Retina (tissue), 1 donor: ENCODE data around the gene PFKL.
"Not testable (repeated sequence)": the region's sequence is repeated elsewhere in the genome, so short reads cannot be mapped to it uniquely, and the experiment has no call there.

Experiments used
- DNase-seq: peaks from one replicate; pipeline ENCODE4 v3.0.0-alpha.2; 2016

PFKL gene

GRCh38 chr21:44329971-44330681, 30.3 kb downstream of the PFKL start:
- no peak for DNase-seq

GRCh38 chr21:44330698-44331097, 30.8 kb downstream of the PFKL start:
- DNase-seq = no peak

- DNase-seq = no peak
These were observed 31.4 kb downstream of the PFKL start for GRCh38 chr21:44331209-44331608.

GRCh38 chr21:44331650-44332307, 31.9 kb downstream of the PFKL start:
- DNase-seq = no peak

GRCh38 chr21:44332383-44332782, 32.5 kb downstream of the PFKL start:
- no peak for DNase-seq

GRCh38 chr21:44332965-44333364, 33.1 kb downstream of the PFKL start:
- no peak for DNase-seq

- DNase-seq = no peak
These were observed 33.9 kb downstream of the PFKL start for GRCh38 chr21:44333509-44334328.

- DNase-seq = no peak
These were observed 34.6 kb downstream of the PFKL start for GRCh38 chr21:44334329-44335030.

GRCh38 chr21:44335266-44336059, 35.6 kb downstream of the PFKL start:
- DNase-seq = no peak

- no peak for DNase-seq
These were observed 37.6 kb downstream of the PFKL start for GRCh38 chr21:44337449-44337848.

GRCh38 chr21:44337941-44338895, 38.4 kb downstream of the PFKL start:
- peak; percentile 87 for DNase-seq

GRCh38 chr21:44338971-44339910, 39.4 kb downstream of the PFKL start, which contains the start of gene CFAP410:
Gene CFAP410, minus strand, starts transcription at chr21:44339390. Its CDS starts 196 bp downstream, at chr21:44339194.
- peak; percentile 97 for DNase-seq

- DNase-seq = not testable (repeated sequence)
These were observed 42.0 kb downstream of the PFKL start for GRCh38 chr21:44341726-44342458.

- DNase-seq = not testable (repeated sequence)
These were observed 43.1 kb downstream of the PFKL start for GRCh38 chr21:44342981-44343380.

GRCh38 chr21:44344541-44345183, 44.8 kb downstream of the PFKL start:
- no peak for DNase-seq

- DNase-seq = no peak
These were observed 45.6 kb downstream of the PFKL start for GRCh38 chr21:44345495-44345894.

- no peak for DNase-seq
These were observed 48.1 kb downstream of the PFKL start for GRCh38 chr21:44347911-44348451.

GRCh38 chr21:44348861-44349260, 49.0 kb downstream of the PFKL start:
- no peak for DNase-seq
